ENCODE data around the gene WDR82. TPM values are rescaled to one million over a fixed set of nuclear protein-coding genes. Genes with fewer than 3 reads are reported as not detected.

WDR82 gene
- total RNA-seq, 1 donor from 2014 or later, result 93.1 TPM

- no peaks in the 10 kb centered on the region for H3K9me3 Mint-ChIP-seq (ENCODE audit: low read depth)
- H3K4me3 Mint-ChIP-seq (ENCODE audit: low read depth), result peak overlapping the region; percentile 69
These were observed 39.0 kb upstream of the WDR82 start for GRCh38 chr3:52317208-52318000.

GRCh38 chr3:52315977-52316764 is 37.7 kb upstream of the WDR82 start, which contains the start of gene DNAH1:
Gene DNAH1, plus strand, starts transcription at chr3:52316319. Its CDS starts 6,124 bp downstream, at chr3:52322443.
- no peak for DNase-seq (ENCODE audit: low spot score, unreplicated experiment)
- Mint-ChIP-seq H3K27me3 (peaks cover 15% of the 10 kb centered on the region), H3K27ac (no peak within 1 kb of the TSS), H3K4me3 (ENCODE audit: low read depth) (peak within 1 kb of the TSS; percentile 69), H3K9me3 (ENCODE audit: low read depth) (no peaks in the 10 kb centered on the region), H3K4me1 (ENCODE audit: low read depth) (peaks cover 6% of the 10 kb centered on the region), H3K36me3 (ENCODE audit: insufficient read depth) (no peaks in the 10 kb centered on the region)
- no peak for TF ChIP-seq CTCF (IDR thresholded peaks at IDR 0.05; ENCODE audit: unreplicated experiment)

More at GRCh38 chr3:52317208-52318000, 39.0 kb upstream of the WDR82 start:
- TF ChIP-seq CTCF (IDR thresholded peaks at IDR 0.05; ENCODE audit: unreplicated experiment), result no peak
- Mint-ChIP-seq H3K27me3 (peaks cover 15% of the 10 kb centered on the region), H3K27ac (no peak overlapping the region), H3K4me1 (ENCODE audit: low read depth) (peaks cover 6% of the 10 kb centered on the region), H3K36me3 (ENCODE audit: insufficient read depth) (no peaks in the 10 kb centered on the region)
- DNase-seq (ENCODE audit: low spot score, unreplicated experiment), result peak; percentile 45

- no peak for TF ChIP-seq CTCF (IDR thresholded peaks at IDR 0.05; ENCODE audit: unreplicated experiment)
- no peak for DNase-seq (ENCODE audit: low spot score, unreplicated experiment)
These were observed 36.6 kb upstream of the WDR82 start for GRCh38 chr3:52315006-52315405.

GRCh38 chr3:52314489-52314888 is 36.0 kb upstream of the WDR82 start:
- H3K27me3 Mint-ChIP-seq, result peaks cover 15% of the 10 kb centered on the region
- H3K4me1 Mint-ChIP-seq (ENCODE audit: low read depth), result peaks cover 6% of the 10 kb centered on the region
- no peak for TF ChIP-seq CTCF (IDR thresholded peaks at IDR 0.05; ENCODE audit: unreplicated experiment)
- DNase-seq (ENCODE audit: low spot score, unreplicated experiment), result no peak
- H3K4me3 Mint-ChIP-seq (ENCODE audit: low read depth), result no peak overlapping the region
- H3K27ac Mint-ChIP-seq, result no peak overlapping the region
- no peaks in the 10 kb centered on the region for H3K36me3 Mint-ChIP-seq (ENCODE audit: insufficient read depth)
- H3K9me3 Mint-ChIP-seq (ENCODE audit: low read depth), result no peaks in the 10 kb centered on the region

More at GRCh38 chr3:52315006-52315405, 36.6 kb upstream of the WDR82 start:
- peaks cover 15% of the 10 kb centered on the region for H3K27me3 Mint-ChIP-seq
- no peaks in the 10 kb centered on the region for H3K9me3 Mint-ChIP-seq (ENCODE audit: low read depth)
- H3K27ac Mint-ChIP-seq, result no peak overlapping the region
- no peak overlapping the region for H3K4me3 Mint-ChIP-seq (ENCODE audit: low read depth)
- H3K36me3 Mint-ChIP-seq (ENCODE audit: insufficient read depth), result no peaks in the 10 kb centered on the region
- H3K4me1 Mint-ChIP-seq (ENCODE audit: low read depth), result peaks cover 6% of the 10 kb centered on the region

- H3K27me3 Mint-ChIP-seq, result peaks cover 10% of the 10 kb centered on the region
- no peaks in the 10 kb centered on the region for H3K9me3 Mint-ChIP-seq (ENCODE audit: low read depth)
- H3K4me3 Mint-ChIP-seq (ENCODE audit: low read depth), result no peak overlapping the region
- H3K27ac Mint-ChIP-seq, result no peak overlapping the region
- no peak for DNase-seq (ENCODE audit: low spot score, unreplicated experiment)
- H3K4me1 Mint-ChIP-seq (ENCODE audit: low read depth), result peaks cover 6% of the 10 kb centered on the region
- H3K36me3 Mint-ChIP-seq (ENCODE audit: insufficient read depth), result no peaks in the 10 kb centered on the region
- TF ChIP-seq CTCF (IDR thresholded peaks at IDR 0.05; ENCODE audit: unreplicated experiment), result no peak
These were observed 35.3 kb upstream of the WDR82 start for GRCh38 chr3:52313774-52314188.

All from progenitor cell of endocrine pancreas (in vitro differentiated cells).